A673 (cell line): ENCODE results near the gene CACNA2D1. TPM values are rescaled to one million over a fixed set of nuclear protein-coding genes. Genes with fewer than 3 reads are reported as not detected.

Source experiments
- BruUV-seq: library from RNA; stranded (reverse); fragments of 400-500 nt; replicated peaks from 2 replicates; lab custom pipeline; 2021; lab: Mats Ljungman, UMichigan
- CTCF ChIA-PET: fragments of 300-600 bp; sonication (Branson Sonifier 250); formaldehyde crosslinking; loops from one replicate; lab custom pipeline; 2022; ENCODE audit warnings: antibody characterized with exemption; lab: Charles Lee
- POLR2A ChIA-PET: fragments of 300-600 bp; sonication (Branson Sonifier 250); formaldehyde crosslinking; loops from one replicate; lab custom pipeline; 2022; ENCODE audit warnings: antibody characterized with exemption; ENCODE audit not compliant: low non-redundant PET; lab: Charles Lee
- DNase-seq: peaks from one replicate; pipeline ENCODE4 v3.0.0-alpha.2; 2015; ENCODE audit warnings: low spot score
- H3K27ac ChIP-seq: fragments of 200-600 bp; sonication (generic); 2 replicates; pipeline ENCODE4 v1.5.1; 2016; ENCODE audit warnings: mixed run types, low read depth, mild to moderate bottlenecking, mixed read lengths, antibody characterized with exemption, low read length; ENCODE audit not compliant: poor library complexity, severe bottlenecking
- H3K27me3 ChIP-seq: fragments of 200-600 bp; sonication (generic); replicated peaks from 2 replicates; pipeline ENCODE4 v1.6.1; 2017; ENCODE audit warnings: mixed run types, low read depth, mild to moderate bottlenecking, mixed read lengths, antibody characterized with exemption, low read length; ENCODE audit not compliant: insufficient read depth, poor library complexity
- H3K36me3 ChIP-seq: fragments of 200-600 bp; sonication (generic); 2 replicates; pipeline ENCODE4 v1.6.1; 2016; ENCODE audit warnings: mixed run types, mild to moderate bottlenecking, mixed read lengths, antibody characterized with exemption, low read length; ENCODE audit not compliant: insufficient read depth, poor library complexity, severe bottlenecking
- H3K4me1 ChIP-seq: fragments of 200-600 bp; sonication (generic); 2 replicates; pipeline ENCODE4 v1.6.1; 2017; ENCODE audit warnings: mixed run types, mild to moderate bottlenecking, mixed read lengths, antibody characterized with exemption, low read length; ENCODE audit not compliant: insufficient read depth, poor library complexity, severe bottlenecking
- H3K4me3 ChIP-seq: fragments of 200-600 bp; sonication (generic); 2 replicates; pipeline ENCODE4 v1.5.1; 2016; ENCODE audit warnings: low read depth, mixed run types, mild to moderate bottlenecking, mixed read lengths, low read length; ENCODE audit not compliant: poor library complexity, severe bottlenecking
- H3K9me3 ChIP-seq: fragments of 200-600 bp; sonication (generic); 2 replicates; pipeline ENCODE4 v1.6.1; 2016; ENCODE audit warnings: mixed run types, low read depth, mild to moderate bottlenecking, mixed read lengths, antibody characterized with exemption, low read length; ENCODE audit not compliant: poor library complexity, severe bottlenecking
- CTCF ChIP-seq: fragments of 300-800, 200-600 bp; sonication (generic); conservative IDR thresholded peaks from 2 replicates; pipeline ENCODE4 v1.5.1; 2017; ENCODE audit warnings: low read depth, mild to moderate bottlenecking, antibody characterized with exemption, low read length, moderate library complexity, mixed read lengths
- EZH2 ChIP-seq: fragments of 200-600 bp; sonication (generic); IDR thresholded peaks from 2 replicates; pipeline ENCODE4 v1.6.1; 2017; ENCODE audit warnings: borderline replicate concordance, low read depth, mild to moderate bottlenecking, mixed read lengths, antibody characterized with exemption, low read length; ENCODE audit not compliant: poor library complexity, severe bottlenecking
- intact Hi-C: fragments of 100-400 bp; cut with micrococcal nuclease; formaldehyde crosslinking; loops from one replicate; pipeline ENCODE4 v1.10.0; 2022; ENCODE audit not compliant: unreplicated experiment
- total RNA-seq: library from RNA; stranded (reverse); gene quantifications from 2 replicates; pipeline ENCODE4 v1.2.3, GENCODE V29; 2021

CACNA2D1 gene
- total RNA-seq, 1 experiment from 2014 or later: 49.1 TPM

- DNase-seq: no peak
- no peaks in the 10 kb centered on the region for H3K27me3 ChIP-seq
- CTCF ChIA-PET: no interaction called here
- TF ChIP-seq EZH2 (no peak), CTCF (no peak)
- H3K4me3 ChIP-seq: no peak overlapping the region
- BruUV-seq: no TSS peak
- H3K4me1 ChIP-seq: peaks cover 39% of the 10 kb centered on the region
- no peaks in the 10 kb centered on the region for H3K36me3 ChIP-seq
- no peaks in the 10 kb centered on the region for H3K9me3 ChIP-seq
- no peak overlapping the region for H3K27ac ChIP-seq
- POLR2A ChIA-PET: no interaction called here
- intact Hi-C loops: no loop called here
Measured at GRCh38 chr7:82438521-82438920, 5.1 kb downstream of the CACNA2D1 start.

GRCh38 chr7:82435769-82436168 lies 7.8 kb downstream of the CACNA2D1 start:
- Histone ChIP-seq H3K4me1 (peaks cover 29% of the 10 kb centered on the region), H3K4me3 (no peak overlapping the region), H3K27ac (no peak overlapping the region), H3K9me3 (no peaks in the 10 kb centered on the region), H3K36me3 (no peaks in the 10 kb centered on the region), H3K27me3 (no peaks in the 10 kb centered on the region)
- ChIA-PET CTCF (no interaction called here), POLR2A (no interaction called here)
- intact Hi-C loops: no loop called here
- DNase-seq: no peak
- no peak for TF ChIP-seq EZH2
- TF ChIP-seq CTCF: no peak
- BruUV-seq: no TSS peak

GRCh38 chr7:82434275-82435022 lies 9.1 kb downstream of the CACNA2D1 start:
- Histone ChIP-seq H3K4me1 (peaks cover 16% of the 10 kb centered on the region), H3K36me3 (no peaks in the 10 kb centered on the region), H3K27ac (no peak overlapping the region), H3K27me3 (no peaks in the 10 kb centered on the region), H3K9me3 (no peaks in the 10 kb centered on the region), H3K4me3 (no peak overlapping the region)
- no TSS peak for BruUV-seq
- CTCF ChIA-PET: no interaction called here
- POLR2A ChIA-PET: interaction anchor here (0.6 kb wide), 1 partner anchor 46 kb away, joined by 4 read pairs; no protein-coding TSS in a partner anchor
- TF ChIP-seq EZH2: no peak
- TF ChIP-seq CTCF: no peak
- no peak for DNase-seq
- intact Hi-C loops: no loop called here
